ENCODE measurements around the gene MAP7. TPM values are rescaled to one million over a fixed set of nuclear protein-coding genes. Genes with fewer than 3 reads are reported as not detected.
"Not testable (repeated sequence)": the region's sequence is repeated elsewhere in the genome, so short reads cannot be mapped to it uniquely, and the experiment has no call there.

The MAP7 gene
- total RNA-seq, 4 donors from 2014 or later = 18.3 to 33.0 (median 28.2) TPM

DNA sequence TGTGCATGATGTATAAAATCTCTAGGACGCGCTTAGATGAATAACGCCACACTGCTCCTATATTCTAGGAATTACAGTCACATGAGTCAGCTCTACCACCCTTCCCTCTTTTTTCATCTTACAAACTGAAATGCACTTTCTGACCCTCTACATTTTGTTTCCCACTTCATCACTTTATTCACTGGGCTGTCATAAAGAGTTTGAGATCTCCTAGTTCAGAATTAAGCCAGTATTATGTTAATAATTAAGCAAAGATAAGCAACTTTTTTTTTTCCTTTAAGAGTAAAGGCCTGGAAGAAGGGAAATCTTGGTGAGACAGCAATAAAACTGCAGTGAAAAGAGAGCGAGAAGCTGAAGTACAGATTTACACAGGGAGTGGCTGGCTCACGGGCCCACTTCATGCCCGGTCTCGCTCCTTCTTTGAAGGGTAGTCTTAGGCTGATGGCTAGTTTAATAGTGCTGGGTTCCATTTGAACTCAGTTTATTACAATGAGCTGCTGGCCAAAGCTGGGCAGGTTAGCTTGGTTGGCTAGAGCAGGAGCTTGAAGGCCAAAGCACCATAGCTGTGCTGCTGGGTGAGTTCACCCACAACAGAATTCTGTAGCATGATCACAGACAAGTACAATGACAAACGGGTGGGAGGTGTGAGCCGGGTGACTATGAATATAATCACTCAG lies 110.6 kb downstream of the MAP7 start:
- H3K4me3 ChIP-seq = no peak overlapping the region
- H3K4me1 ChIP-seq = peaks cover 0 to 43% (median 0%) of the 10 kb centered on the region in 3 donors
- intact Hi-C loops (cut with DNase I) = loop anchor here (5.0 kb wide), 1 partner anchor 52 kb away; no protein-coding TSS in a partner anchor
- H3K27me3 ChIP-seq = no peaks in the 10 kb centered on the region
- 32 to 40% methylated on average over 8 to 9 of the region's 9 CpGs for WGBS, 2 donors
- no peaks in the 10 kb centered on the region for H3K9me3 ChIP-seq
- no peak for TF ChIP-seq POLR2A (IDR thresholded peaks at IDR 0.05)
- TF ChIP-seq, protein P1, sequence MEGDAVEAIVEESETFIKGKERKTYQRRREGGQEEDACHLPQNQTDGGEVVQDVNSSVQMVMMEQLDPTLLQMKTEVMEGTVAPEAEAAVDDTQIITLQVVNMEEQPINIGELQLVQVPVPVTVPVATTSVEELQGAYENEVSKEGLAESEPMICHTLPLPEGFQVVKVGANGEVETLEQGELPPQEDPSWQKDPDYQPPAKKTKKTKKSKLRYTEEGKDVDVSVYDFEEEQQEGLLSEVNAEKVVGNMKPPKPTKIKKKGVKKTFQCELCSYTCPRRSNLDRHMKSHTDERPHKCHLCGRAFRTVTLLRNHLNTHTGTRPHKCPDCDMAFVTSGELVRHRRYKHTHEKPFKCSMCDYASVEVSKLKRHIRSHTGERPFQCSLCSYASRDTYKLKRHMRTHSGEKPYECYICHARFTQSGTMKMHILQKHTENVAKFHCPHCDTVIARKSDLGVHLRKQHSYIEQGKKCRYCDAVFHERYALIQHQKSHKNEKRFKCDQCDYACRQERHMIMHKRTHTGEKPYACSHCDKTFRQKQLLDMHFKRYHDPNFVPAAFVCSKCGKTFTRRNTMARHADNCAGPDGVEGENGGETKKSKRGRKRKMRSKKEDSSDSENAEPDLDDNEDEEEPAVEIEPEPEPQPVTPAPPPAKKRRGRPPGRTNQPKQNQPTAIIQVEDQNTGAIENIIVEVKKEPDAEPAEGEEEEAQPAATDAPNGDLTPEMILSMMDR (IDR thresholded peaks at IDR 0.05) = no peak
- H3K27ac ChIP-seq = peak overlapping the region; percentile 68 to 77 (median 71)
- no peak for DNase-seq
- no peaks in the 10 kb centered on the region for H3K36me3 ChIP-seq

DNA sequence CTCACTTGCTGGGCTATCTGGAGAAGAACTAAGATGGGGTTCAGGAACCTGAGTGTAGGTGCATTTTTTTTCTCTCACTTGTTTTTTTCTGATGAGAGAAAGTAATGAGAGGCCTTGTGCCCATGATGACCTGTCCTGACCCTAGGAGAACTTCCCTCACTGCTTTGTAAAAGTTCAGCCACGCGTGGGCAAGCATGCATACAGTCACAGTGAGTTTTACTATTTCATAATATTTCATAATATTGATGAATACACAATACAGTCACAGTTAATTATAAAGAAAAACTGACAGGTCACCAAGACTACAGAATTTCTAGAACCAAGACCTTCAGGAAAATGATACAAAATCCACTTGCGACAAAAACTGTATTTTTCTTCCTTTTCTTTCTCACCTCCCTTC lies 111.8 kb downstream of the MAP7 start:
- Histone ChIP-seq H3K27me3 (no peaks in the 10 kb centered on the region), H3K27ac (no peak overlapping the region), H3K4me3 (no peak overlapping the region), H3K9me3 (no peaks in the 10 kb centered on the region), H3K4me1 (peaks cover 0 to 54% (median 0%) of the 10 kb centered on the region in 3 donors), H3K36me3 (no peaks in the 10 kb centered on the region)
- TF ChIP-seq, protein P1 (IDR thresholded peaks at IDR 0.05) = no peak
- TF ChIP-seq POLR2A (IDR thresholded peaks at IDR 0.05) = no peak
- intact Hi-C loops (cut with DNase I) = no loop called here
- DNase-seq = no peak
- WGBS, 2 donors = 20 to 65% methylated on average over 3 of the region's 3 CpGs

DNA sequence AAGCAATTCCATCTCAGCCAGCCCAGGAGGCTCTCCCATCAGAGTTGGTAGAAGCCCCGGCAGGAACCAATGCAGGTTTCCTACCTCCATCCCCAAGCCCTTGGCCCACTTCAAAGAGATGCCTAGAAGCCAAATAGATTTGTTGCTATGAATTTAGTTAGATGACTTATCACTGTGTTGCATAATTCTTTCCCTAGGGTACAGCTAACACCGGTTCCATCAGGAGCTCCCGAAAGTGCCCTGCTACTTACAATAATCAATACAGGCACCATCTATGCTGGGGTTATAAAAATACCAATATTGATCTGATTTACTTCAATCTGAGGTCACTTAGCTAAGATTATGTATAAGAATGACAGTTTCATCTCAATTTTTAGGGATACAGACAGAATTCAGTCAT lies 113.0 kb downstream of the MAP7 start:
- H3K9me3 ChIP-seq = no peaks in the 10 kb centered on the region
- H3K27ac ChIP-seq = no peak overlapping the region
- TF ChIP-seq, protein P1 (IDR thresholded peaks at IDR 0.05) = no peak
- no peak for TF ChIP-seq POLR2A (IDR thresholded peaks at IDR 0.05)
- H3K4me1 ChIP-seq = peaks cover 0 to 54% (median 0%) of the 10 kb centered on the region in 3 donors
- DNase-seq = no peak
- H3K27me3 ChIP-seq = no peaks in the 10 kb centered on the region
- intact Hi-C loops (cut with DNase I) = no loop called here
- WGBS, 2 donors = 49 to 84% methylated on average over 3 of the region's 3 CpGs
- H3K4me3 ChIP-seq = no peak overlapping the region
- no peaks in the 10 kb centered on the region for H3K36me3 ChIP-seq

DNA sequence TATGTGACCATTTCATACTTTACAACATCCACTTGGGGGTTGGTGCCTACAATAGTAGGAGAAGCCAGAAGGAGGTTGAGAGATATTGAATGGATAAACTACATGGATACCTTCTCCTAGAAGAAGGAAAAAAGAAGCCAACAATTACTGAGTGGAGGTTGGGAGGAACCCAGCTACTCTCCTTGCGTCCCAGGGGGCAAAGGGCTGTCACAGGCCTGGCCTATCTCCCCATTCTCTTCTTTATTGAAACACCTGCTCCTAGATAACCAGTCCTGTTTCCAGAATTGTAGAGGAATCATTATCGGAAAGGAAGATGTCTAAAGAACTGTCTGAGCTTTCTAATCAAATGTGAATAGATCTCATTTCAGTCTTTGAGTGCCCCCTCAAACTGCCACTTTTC lies 115.1 kb downstream of the MAP7 start:
- Histone ChIP-seq H3K9me3 (no peaks in the 10 kb centered on the region), H3K27ac (peak overlapping the region in 1 of 4 donors; percentile 2), H3K4me1 (peaks cover 0 to 47% (median 0%) of the 10 kb centered on the region in 3 donors), H3K36me3 (no peaks in the 10 kb centered on the region), H3K27me3 (no peaks in the 10 kb centered on the region), H3K4me3 (no peak overlapping the region)
- TF ChIP-seq POLR2A (IDR thresholded peaks at IDR 0.05) = no peak
- TF ChIP-seq, protein P1 (IDR thresholded peaks at IDR 0.05) = no peak
- intact Hi-C loops (cut with DNase I) = no loop called here
- WGBS, 2 donors = 90 to 96% methylated on average over 2 of the region's 2 CpGs
- DNase-seq = no peak

DNA sequence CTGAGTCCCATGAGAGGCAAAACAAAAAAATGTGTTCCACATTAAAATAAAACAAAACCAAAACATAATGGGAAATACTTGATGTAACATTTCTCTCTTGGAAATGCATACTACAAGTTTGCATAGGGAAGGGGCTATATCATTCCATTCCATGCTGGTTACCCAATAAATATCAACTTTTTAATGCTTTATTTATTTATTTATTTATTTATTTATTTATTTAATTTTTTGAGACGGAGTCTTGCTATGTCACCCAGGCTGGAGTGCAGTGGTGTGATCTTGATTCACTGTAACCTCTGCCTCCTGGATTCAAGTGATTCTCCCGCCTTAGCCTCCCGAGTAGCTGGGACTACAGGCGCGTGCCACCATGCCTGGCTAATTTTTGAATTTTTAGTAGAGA lies 118.9 kb downstream of the MAP7 start:
- intact Hi-C loops (cut with DNase I); H3K4me3 ChIP-seq; H3K9me3 ChIP-seq; DNase-seq; H3K27ac ChIP-seq; H3K36me3 ChIP-seq; H3K27me3 ChIP-seq: not testable (repeated sequence)
- H3K4me1 ChIP-seq = peaks cover 0 to 17% (median 0%) of the 10 kb centered on the region in 3 donors
- 88 to 100% methylated on average over 3 to 5 of the region's 5 CpGs for WGBS, 2 donors

All from esophagus squamous epithelium (tissue), 5 donors.